Nephron (organoid): ENCODE results near the gene CARD11.

ENCODE experiments used
- H3K27ac Mint-ChIP-seq, 3 experiments: 2 replicates each; pipeline ENCODE4 v1.8.0; 2020; ENCODE audit warnings: mixed read lengths in 3 of 3, mild to moderate bottlenecking in 2 of 3, moderate library complexity in 1 of 3
- H3K27me3 Mint-ChIP-seq: 2 replicates; pipeline ENCODE4 v1.8.0; 2021; ENCODE audit warnings: low read depth, mild to moderate bottlenecking, moderate library complexity, mixed read lengths
- H3K36me3 Mint-ChIP-seq: 2 replicates; pipeline ENCODE4 v1.8.0; 2020; ENCODE audit warnings: low read depth, mixed read lengths
- H3K4me1 Mint-ChIP-seq: 2 replicates; pipeline ENCODE4 v1.8.0; 2020; ENCODE audit warnings: mixed read lengths
- H3K4me3 Mint-ChIP-seq, 3 experiments: 2 replicates each; pipeline ENCODE4 v1.8.0; 2020; ENCODE audit warnings: mild to moderate bottlenecking in 3 of 3, mixed read lengths in 3 of 3, moderate library complexity in 2 of 3
- H3K9me3 Mint-ChIP-seq: 2 replicates; pipeline ENCODE4 v1.8.0; 2020; ENCODE audit warnings: mixed read lengths
- CTCF ChIP-seq, 3 experiments: fragments of 200-600 bp; sonication (generic); IDR thresholded peaks; one replicate each; pipeline ENCODE4 v1.5.0; 2021; ENCODE audit warnings: antibody characterized with exemption in 3 of 3; ENCODE audit not compliant: unreplicated experiment in 3 of 3

Gene CARD11

GRCh38 chr7:2864204-2864985 lies 179.3 kb downstream of the CARD11 start:
- H3K36me3 Mint-ChIP-seq, result no peaks in the 10 kb centered on the region
- H3K9me3 Mint-ChIP-seq, result no peaks in the 10 kb centered on the region
- H3K27me3 Mint-ChIP-seq, result peaks cover 3% of the 10 kb centered on the region
- no peak overlapping the region for H3K4me3 Mint-ChIP-seq
- H3K4me1 Mint-ChIP-seq, result peaks cover 20% of the 10 kb centered on the region
- no peak for TF ChIP-seq CTCF (IDR thresholded peaks at IDR 0.05; ENCODE audit: unreplicated experiment in 3 of 3)
- peak overlapping the region; percentile 82 to 93 (median 82) for H3K27ac Mint-ChIP-seq

GRCh38 chr7:2863461-2864066 lies 180.1 kb downstream of the CARD11 start:
- TF ChIP-seq CTCF (IDR thresholded peaks at IDR 0.05; ENCODE audit: unreplicated experiment in 3 of 3), result no peak
- Mint-ChIP-seq H3K27me3 (peaks cover 3% of the 10 kb centered on the region), H3K4me1 (peaks cover 17% of the 10 kb centered on the region), H3K4me3 (no peak overlapping the region), H3K27ac (peak overlapping the region; percentile 82 to 93 (median 82)), H3K36me3 (no peaks in the 10 kb centered on the region), H3K9me3 (no peaks in the 10 kb centered on the region)

- H3K36me3 Mint-ChIP-seq, result no peaks in the 10 kb centered on the region
- no peak for TF ChIP-seq CTCF (IDR thresholded peaks at IDR 0.05; ENCODE audit: unreplicated experiment in 3 of 3)
- no peak overlapping the region for H3K4me3 Mint-ChIP-seq
- H3K9me3 Mint-ChIP-seq, result no peaks in the 10 kb centered on the region
- peaks cover 3% of the 10 kb centered on the region for H3K27me3 Mint-ChIP-seq
- H3K4me1 Mint-ChIP-seq, result peaks cover 20% of the 10 kb centered on the region
- H3K27ac Mint-ChIP-seq, result peak overlapping the region in 2 of 3 experiments; percentile 82 to 93
Measured at GRCh38 chr7:2862831-2863361, 180.8 kb downstream of the CARD11 start.

GRCh38 chr7:2861509-2861908 lies 182.2 kb downstream of the CARD11 start:
- peaks cover 20% of the 10 kb centered on the region for H3K4me1 Mint-ChIP-seq
- no peak overlapping the region for H3K4me3 Mint-ChIP-seq
- peaks cover 3% of the 10 kb centered on the region for H3K27me3 Mint-ChIP-seq
- no peaks in the 10 kb centered on the region for H3K36me3 Mint-ChIP-seq
- H3K9me3 Mint-ChIP-seq, result no peaks in the 10 kb centered on the region
- H3K27ac Mint-ChIP-seq, result no peak overlapping the region
- TF ChIP-seq CTCF (IDR thresholded peaks at IDR 0.05; ENCODE audit: unreplicated experiment in 3 of 3), result no peak

- Mint-ChIP-seq H3K36me3 (no peaks in the 10 kb centered on the region), H3K27ac (no peak overlapping the region), H3K27me3 (peaks cover 3% of the 10 kb centered on the region), H3K4me1 (peaks cover 20% of the 10 kb centered on the region), H3K9me3 (no peaks in the 10 kb centered on the region), H3K4me3 (no peak overlapping the region)
- TF ChIP-seq CTCF (IDR thresholded peaks at IDR 0.05; ENCODE audit: unreplicated experiment in 3 of 3), result no peak
Measured at GRCh38 chr7:2860627-2861133, 183.0 kb downstream of the CARD11 start.
